AG04450 (cell line): Measurements from ENCODE around the gene DDX55. TPM values are rescaled to one million over a fixed set of nuclear protein-coding genes. Genes with fewer than 3 reads are reported as not detected.
"Not testable (repeated sequence)": the region's sequence is repeated elsewhere in the genome, so short reads cannot be mapped to it uniquely, and the experiment has no call there.

Source experiments
- CTCF ChIA-PET: fragments of 300-600, 350-600 bp; formaldehyde crosslinking; extraction: SDS; loops from one replicate; lab custom pipeline; 2022; ENCODE audit warnings: antibody characterized with exemption, inconsistent platforms; lab: Charles Lee
- POLR2A ChIA-PET: fragments of 350-600 bp; formaldehyde crosslinking; extraction: SDS; loops from one replicate; lab custom pipeline; 2021; ENCODE audit warnings: antibody characterized with exemption, inconsistent platforms; lab: Yijun Ruan, JAX
- DNase-seq: peaks from one replicate; pipeline ENCODE4 v3.0.0-alpha.2; 2011; ENCODE audit warnings: low read depth, low spot score
- H3K27ac ChIP-seq: one replicate; pipeline ENCODE4 v1.5.1; 2012; ENCODE audit warnings: low read depth, low read length, control low read depth
- H3K27me3 ChIP-seq: one replicate; pipeline ENCODE4 v1.6.0; 2012; ENCODE audit warnings: low read length; ENCODE audit not compliant: control insufficient read depth, insufficient read depth
- H3K4me3 ChIP-seq: 2 replicates; pipeline ENCODE4 v1.5.1; 2011; ENCODE audit warnings: mild to moderate bottlenecking, low read depth, low read length, control low read depth
- H3K9me3 ChIP-seq: 2 replicates; pipeline ENCODE4 v1.5.1; 2012; ENCODE audit warnings: low read length; ENCODE audit not compliant: control insufficient read depth, insufficient read depth
- polyA plus RNA-seq: library from polyadenylated mRNA; depleted of rRNA; stranded (reverse); fragments of >200 nt; gene quantifications from 2 replicates; pipeline ENCODE4 v1.2.3, GENCODE V29; 2011
- TF ChIP-seq, protein P1 (sequence below): IDR thresholded peaks from 2 replicates; pipeline ENCODE4 v1.5.1; 2011; ENCODE audit warnings: low read depth, low read length, control low read depth, inconsistent platforms

The DDX55 gene
- polyA plus RNA-seq, 1 experiment: 15.4 TPM

DNA sequence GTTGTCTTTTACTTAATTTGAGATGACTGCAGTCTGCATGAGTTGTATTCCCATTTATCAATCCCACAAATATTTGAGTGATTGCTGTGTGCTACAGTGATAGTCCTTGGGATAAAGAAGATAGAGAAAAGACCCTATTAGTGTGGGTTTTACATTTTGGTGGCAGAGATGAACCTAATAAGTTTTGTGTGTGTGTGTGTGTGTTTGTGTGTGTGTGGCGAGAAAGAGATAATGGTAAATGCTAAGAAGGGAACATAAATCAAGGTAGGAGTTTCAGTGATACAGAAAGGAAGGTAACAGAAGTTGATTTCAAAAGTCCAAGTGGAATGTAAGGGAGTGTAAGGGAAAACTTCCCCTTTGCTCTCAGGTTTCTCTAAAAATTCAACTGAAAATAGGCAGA lies 2.6 kb upstream of the DDX55 start:
- peaks cover 4% of the 10 kb centered on the region; the same call in 1 of the 2 replicates for H3K9me3 ChIP-seq
- POLR2A ChIA-PET: no interaction called here
- TF ChIP-seq, protein P1, sequence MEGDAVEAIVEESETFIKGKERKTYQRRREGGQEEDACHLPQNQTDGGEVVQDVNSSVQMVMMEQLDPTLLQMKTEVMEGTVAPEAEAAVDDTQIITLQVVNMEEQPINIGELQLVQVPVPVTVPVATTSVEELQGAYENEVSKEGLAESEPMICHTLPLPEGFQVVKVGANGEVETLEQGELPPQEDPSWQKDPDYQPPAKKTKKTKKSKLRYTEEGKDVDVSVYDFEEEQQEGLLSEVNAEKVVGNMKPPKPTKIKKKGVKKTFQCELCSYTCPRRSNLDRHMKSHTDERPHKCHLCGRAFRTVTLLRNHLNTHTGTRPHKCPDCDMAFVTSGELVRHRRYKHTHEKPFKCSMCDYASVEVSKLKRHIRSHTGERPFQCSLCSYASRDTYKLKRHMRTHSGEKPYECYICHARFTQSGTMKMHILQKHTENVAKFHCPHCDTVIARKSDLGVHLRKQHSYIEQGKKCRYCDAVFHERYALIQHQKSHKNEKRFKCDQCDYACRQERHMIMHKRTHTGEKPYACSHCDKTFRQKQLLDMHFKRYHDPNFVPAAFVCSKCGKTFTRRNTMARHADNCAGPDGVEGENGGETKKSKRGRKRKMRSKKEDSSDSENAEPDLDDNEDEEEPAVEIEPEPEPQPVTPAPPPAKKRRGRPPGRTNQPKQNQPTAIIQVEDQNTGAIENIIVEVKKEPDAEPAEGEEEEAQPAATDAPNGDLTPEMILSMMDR: no peak
- H3K4me3 ChIP-seq: no peak overlapping the region
- H3K27ac ChIP-seq: no peak overlapping the region
- CTCF ChIA-PET: no interaction called here
- no peak for DNase-seq
- H3K27me3 ChIP-seq: no peaks in the 10 kb centered on the region

DNA sequence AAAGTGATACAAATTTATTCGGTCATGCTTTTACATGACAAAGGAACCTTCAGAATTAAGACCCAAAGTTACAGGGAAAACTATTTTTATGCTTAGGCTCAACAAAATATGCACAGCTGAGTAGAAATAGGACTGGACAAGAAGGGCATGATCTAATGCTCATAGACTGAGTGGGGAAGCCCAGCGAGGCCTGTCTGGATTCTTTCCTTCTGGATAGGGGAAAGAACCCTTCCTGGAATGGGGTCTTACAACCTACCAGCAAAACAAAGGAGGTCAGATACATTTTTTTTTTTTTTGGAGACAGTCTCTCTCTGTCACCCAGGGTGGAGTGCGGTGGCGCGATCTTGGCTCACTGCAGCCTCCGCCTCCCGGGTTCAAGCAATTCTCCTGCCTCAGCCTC lies 2.2 kb upstream of the DDX55 start:
- TF ChIP-seq, protein P1: no peak
- Histone ChIP-seq H3K9me3 (peaks cover 4% of the 10 kb centered on the region; the same call in 1 of the 2 replicates), H3K4me3 (no peak overlapping the region), H3K27me3 (no peaks in the 10 kb centered on the region), H3K27ac (no peak overlapping the region)
- POLR2A ChIA-PET: no interaction called here
- CTCF ChIA-PET: no interaction called here
- DNase-seq: no peak

DNA sequence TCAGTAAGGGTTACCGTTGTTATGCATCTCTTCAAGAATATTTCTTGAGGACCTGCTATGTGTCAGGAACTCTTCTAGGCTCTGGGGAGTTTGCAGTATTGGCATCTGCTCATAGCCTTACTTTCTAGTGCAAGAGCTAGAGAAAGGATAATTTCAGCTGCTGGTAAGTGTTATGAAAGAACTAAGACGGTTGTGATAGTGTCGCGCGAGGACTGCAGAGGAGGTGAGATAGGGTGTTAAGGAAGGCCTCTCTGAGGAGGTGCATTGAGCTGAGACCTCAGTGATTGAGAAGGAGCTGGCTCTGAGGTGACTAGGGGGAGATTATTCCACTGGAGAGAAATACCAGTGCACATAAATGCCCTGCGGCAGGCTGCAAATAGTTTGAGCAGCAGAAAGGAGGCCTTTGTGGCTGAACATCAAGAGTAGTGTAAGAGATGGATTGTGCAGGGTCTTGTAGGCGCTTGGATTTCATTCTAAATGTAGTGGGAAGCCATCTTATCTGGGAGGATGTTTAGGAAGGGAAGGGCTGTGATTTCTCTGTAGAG lies 824 bp downstream of the DDX55 start:
- H3K9me3 ChIP-seq: peaks cover 4% of the 10 kb centered on the region; the same call in 1 of the 2 replicates
- H3K27me3 ChIP-seq: no peaks in the 10 kb centered on the region
- peak overlapping the region; percentile 100 for H3K4me3 ChIP-seq
- POLR2A ChIA-PET: interaction anchor here (0.9 to 1.0 kb wide), 2 partner anchors 31 to 370 kb away, joined by 3 to 4 read pairs; partner anchors contain the start of genes EIF2B1, GTF2H3, MPHOSPH9 and MTRFR
- CTCF ChIA-PET: interaction anchor here (1.3 kb wide), 1 partner anchor 16 kb away, joined by 4 read pairs; no protein-coding TSS in a partner anchor
- DNase-seq: no peak
- no peak overlapping the region for H3K27ac ChIP-seq
- TF ChIP-seq, protein P1: no peak

DNA sequence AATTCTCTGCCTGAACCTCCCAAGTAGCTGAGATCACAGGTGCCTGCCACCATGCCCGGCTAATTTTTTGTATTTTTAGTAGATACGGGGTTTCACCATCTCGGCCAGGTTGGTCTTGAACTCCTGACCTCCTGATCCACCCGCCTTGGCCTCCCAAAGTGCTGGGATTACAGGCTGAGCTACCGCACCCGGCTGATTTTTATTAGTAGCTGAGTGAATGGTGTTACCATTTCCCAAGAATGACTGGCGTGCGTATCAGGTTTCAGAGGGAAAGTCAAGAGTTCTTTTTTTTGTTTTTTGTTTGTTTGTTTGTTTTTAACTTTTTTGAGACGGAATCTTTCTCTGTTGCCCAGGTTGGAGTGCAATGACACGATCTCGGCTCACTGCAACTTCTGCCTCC lies 1.6 kb downstream of the DDX55 start:
- H3K4me3 ChIP-seq, H3K9me3 ChIP-seq, POLR2A ChIA-PET, H3K27ac ChIP-seq, H3K27me3 ChIP-seq, DNase-seq: not testable (repeated sequence)
- CTCF ChIA-PET: interaction anchor here (0.6 kb wide), 1 partner anchor 88 kb away, joined by 3 read pairs; no protein-coding TSS in a partner anchor

DNA sequence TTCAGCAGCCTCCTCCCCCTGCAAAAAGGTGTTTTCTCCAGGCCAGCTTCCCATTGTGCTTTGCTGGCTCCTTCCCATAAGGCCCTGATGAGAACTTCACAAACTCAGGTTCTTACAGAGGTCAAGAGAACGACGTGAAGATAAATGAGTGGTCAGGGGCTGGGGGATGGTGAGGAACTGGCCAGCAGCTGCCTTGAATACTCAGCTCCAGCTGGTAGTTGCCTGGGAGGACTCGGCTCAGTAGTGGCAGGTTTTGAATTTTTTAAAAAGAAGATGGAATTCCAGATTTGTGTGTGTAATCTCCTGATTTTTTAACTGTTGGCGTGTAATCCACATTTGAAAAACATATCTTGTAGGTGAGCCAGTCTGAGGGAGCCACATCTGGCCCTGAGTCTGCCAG lies 5.9 kb downstream of the DDX55 start:
- no peak overlapping the region for H3K27ac ChIP-seq
- H3K27me3 ChIP-seq: no peaks in the 10 kb centered on the region
- H3K4me3 ChIP-seq: no peak overlapping the region
- H3K9me3 ChIP-seq: no peaks in the 10 kb centered on the region
- POLR2A ChIA-PET: no interaction called here
- CTCF ChIA-PET: no interaction called here
- DNase-seq: no peak
- TF ChIP-seq, protein P1: no peak
